T-helper 17 cell (primary cell): ENCODE data around the gene FIBCD1. TPM values are rescaled to one million over a fixed set of nuclear protein-coding genes. Genes with fewer than 3 reads are reported as not detected.

Experiments used
- ATAC-seq: fragments of 150-1000 bp; cut with Tn5 transposase; 2 replicates; pipeline ENCODE4 v1.10.0; 2021; ENCODE audit warnings: mild to moderate bottlenecking, moderate library complexity
- DNase-seq, 3 donors: peaks; one replicate each; pipeline versions ENCODE4 v3.0.0 to v3.0.0-alpha.2; 2020 to 2021
- H3K9me3 ChIP-seq: one replicate; pipeline ENCODE4 v1.7.0; 2013; ENCODE audit warnings: low read length, mild to moderate bottlenecking; ENCODE audit not compliant: control insufficient read depth, poor library complexity, severe bottlenecking
- H3K27ac Mint-ChIP-seq: one replicate; pipeline ENCODE4 v1.8.0; 2022; ENCODE audit warnings: mild to moderate bottlenecking, moderate library complexity, mixed read lengths
- H3K27me3 Mint-ChIP-seq: one replicate; pipeline ENCODE4 v1.8.0; 2022; ENCODE audit warnings: mixed read lengths
- H3K36me3 Mint-ChIP-seq: one replicate; pipeline ENCODE4 v1.8.0; 2022; ENCODE audit warnings: low read depth, mixed read lengths
- H3K4me1 Mint-ChIP-seq: one replicate; pipeline ENCODE4 v1.8.0; 2022; ENCODE audit warnings: mild to moderate bottlenecking, mixed read lengths
- H3K4me3 Mint-ChIP-seq: one replicate; pipeline ENCODE4 v1.8.0; 2022; ENCODE audit warnings: mild to moderate bottlenecking, moderate library complexity, mixed read lengths
- total RNA-seq, 4 donors: library from RNA in 2 of 4; stranded (reverse) in 2 of 4; gene quantifications; one replicate each; pipeline ENCODE4 v1.2.3 and lab custom pipeline; 2022 to 2026

The FIBCD1 gene
- total RNA-seq, 2 donors from 2014 or later = not detected

GRCh38 chr9:130934246-130934645, 4.8 kb downstream of the FIBCD1 start:
- peaks cover 6% of the 10 kb centered on the region for H3K36me3 Mint-ChIP-seq
- no peaks in the 10 kb centered on the region for H3K9me3 ChIP-seq
- peaks cover 70% of the 10 kb centered on the region for H3K27me3 Mint-ChIP-seq
- no peak overlapping the region for H3K4me3 Mint-ChIP-seq
- H3K4me1 Mint-ChIP-seq = peaks cover 14% of the 10 kb centered on the region
- H3K27ac Mint-ChIP-seq = no peak overlapping the region
- no peak for DNase-seq
- no peak for ATAC-seq

- no peak overlapping the region for H3K4me3 Mint-ChIP-seq
- H3K27me3 Mint-ChIP-seq = peaks cover 70% of the 10 kb centered on the region
- no peaks in the 10 kb centered on the region for H3K9me3 ChIP-seq
- DNase-seq = no peak
- H3K27ac Mint-ChIP-seq = no peak overlapping the region
- peaks cover 6% of the 10 kb centered on the region for H3K36me3 Mint-ChIP-seq
- H3K4me1 Mint-ChIP-seq = peaks cover 12% of the 10 kb centered on the region
- no peak for ATAC-seq
These were observed 5.7 kb downstream of the FIBCD1 start for GRCh38 chr9:130933114-130934046.

- ATAC-seq (no peak), DNase-seq (no peak)
- Mint-ChIP-seq H3K27ac (no peak overlapping the region), H3K36me3 (peaks cover 6% of the 10 kb centered on the region), H3K27me3 (peaks cover 71% of the 10 kb centered on the region), H3K4me1 (peaks cover 12% of the 10 kb centered on the region), H3K4me3 (no peak overlapping the region)
- H3K9me3 ChIP-seq = no peaks in the 10 kb centered on the region
These were observed 6.6 kb downstream of the FIBCD1 start for GRCh38 chr9:130932255-130933079.

- peaks cover 3% of the 10 kb centered on the region for H3K36me3 Mint-ChIP-seq
- no peak for ATAC-seq
- H3K4me1 Mint-ChIP-seq = peaks cover 9% of the 10 kb centered on the region
- H3K9me3 ChIP-seq = no peaks in the 10 kb centered on the region
- no peak for DNase-seq
- H3K4me3 Mint-ChIP-seq = no peak overlapping the region
- peaks cover 63% of the 10 kb centered on the region for H3K27me3 Mint-ChIP-seq
- H3K27ac Mint-ChIP-seq = no peak overlapping the region
These were observed 7.4 kb downstream of the FIBCD1 start for GRCh38 chr9:130931508-130932254.

- H3K27me3 Mint-ChIP-seq = peaks cover 61% of the 10 kb centered on the region
- no peaks in the 10 kb centered on the region for H3K9me3 ChIP-seq
- ATAC-seq = no peak
- no peak for DNase-seq
- peaks cover 2% of the 10 kb centered on the region for H3K36me3 Mint-ChIP-seq
- H3K27ac Mint-ChIP-seq = no peak overlapping the region
- H3K4me3 Mint-ChIP-seq = no peak overlapping the region
- H3K4me1 Mint-ChIP-seq = peaks cover 9% of the 10 kb centered on the region
These were observed 8.2 kb downstream of the FIBCD1 start for GRCh38 chr9:130930804-130931349.

- ATAC-seq = no peak
- Mint-ChIP-seq H3K4me3 (no peak overlapping the region), H3K4me1 (peaks cover 9% of the 10 kb centered on the region), H3K27ac (no peak overlapping the region), H3K27me3 (peaks cover 58% of the 10 kb centered on the region), H3K36me3 (peaks cover 2% of the 10 kb centered on the region)
- H3K9me3 ChIP-seq = no peaks in the 10 kb centered on the region
- no peak for DNase-seq
These were observed 8.8 kb downstream of the FIBCD1 start for GRCh38 chr9:130930132-130930803.

GRCh38 chr9:130929571-130930038, 9.4 kb downstream of the FIBCD1 start:
- Mint-ChIP-seq H3K4me3 (no peak overlapping the region), H3K27me3 (peaks cover 51% of the 10 kb centered on the region), H3K4me1 (peaks cover 9% of the 10 kb centered on the region), H3K27ac (no peak overlapping the region), H3K36me3 (peaks cover 2% of the 10 kb centered on the region)
- no peaks in the 10 kb centered on the region for H3K9me3 ChIP-seq
- DNase-seq (no peak), ATAC-seq (no peak)

GRCh38 chr9:130927995-130928900, 10.8 kb downstream of the FIBCD1 start:
- Mint-ChIP-seq H3K36me3 (peaks cover 2% of the 10 kb centered on the region), H3K4me1 (peaks cover 9% of the 10 kb centered on the region)
- no peak for ATAC-seq

GRCh38 chr9:130927338-130927737, 11.7 kb downstream of the FIBCD1 start:
- no peaks in the 10 kb centered on the region for H3K9me3 ChIP-seq
- H3K4me1 Mint-ChIP-seq = peaks cover 5% of the 10 kb centered on the region
- no peak overlapping the region for H3K4me3 Mint-ChIP-seq
- DNase-seq = no peak
- H3K27ac Mint-ChIP-seq = no peak overlapping the region
- no peaks in the 10 kb centered on the region for H3K36me3 Mint-ChIP-seq
- ATAC-seq = no peak
- H3K27me3 Mint-ChIP-seq = peaks cover 41% of the 10 kb centered on the region

More at GRCh38 chr9:130927995-130928900, 10.8 kb downstream of the FIBCD1 start:
- no peaks in the 10 kb centered on the region for H3K9me3 ChIP-seq
- DNase-seq = no peak
- no peak overlapping the region for H3K27ac Mint-ChIP-seq
- no peak overlapping the region for H3K4me3 Mint-ChIP-seq
- peaks cover 41% of the 10 kb centered on the region for H3K27me3 Mint-ChIP-seq

GRCh38 chr9:130925050-130925678, 13.9 kb downstream of the FIBCD1 start:
- Mint-ChIP-seq H3K4me1 (peaks cover 2% of the 10 kb centered on the region), H3K36me3 (no peaks in the 10 kb centered on the region), H3K27ac (no peak overlapping the region), H3K4me3 (no peak overlapping the region), H3K27me3 (peaks cover 39% of the 10 kb centered on the region)
- ATAC-seq = no peak
- DNase-seq = no peak
- H3K9me3 ChIP-seq = no peaks in the 10 kb centered on the region

- H3K36me3 Mint-ChIP-seq = no peaks in the 10 kb centered on the region
- H3K9me3 ChIP-seq = no peaks in the 10 kb centered on the region
- peaks cover 34% of the 10 kb centered on the region for H3K27me3 Mint-ChIP-seq
- H3K4me1 Mint-ChIP-seq = no peaks in the 10 kb centered on the region
- ATAC-seq (no peak), DNase-seq (no peak)
- no peak overlapping the region for H3K4me3 Mint-ChIP-seq
- no peak overlapping the region for H3K27ac Mint-ChIP-seq
These were observed 14.6 kb downstream of the FIBCD1 start for GRCh38 chr9:130924448-130924788.
